ENCODE results near the gene NEUROD2. TPM values are rescaled to one million over a fixed set of nuclear protein-coding genes. Genes with fewer than 3 reads are reported as not detected.

Gene NEUROD2
- not detected in 2 replicates for total RNA-seq (2014; rRNA removed; shearing (Covaris generic))

DNA sequence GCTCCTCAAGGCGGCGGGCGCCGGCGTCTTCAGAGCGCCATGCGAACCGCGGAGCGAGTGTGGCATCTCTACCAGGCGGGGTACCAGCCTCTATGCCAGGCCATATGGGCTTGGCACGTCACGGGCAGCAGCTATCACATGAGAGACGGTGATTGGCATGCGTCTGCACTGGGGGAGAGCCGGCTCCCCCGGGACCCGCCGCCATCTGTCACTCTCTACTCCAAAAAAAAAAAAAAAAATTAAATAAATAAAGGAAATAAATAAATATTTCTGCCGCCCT is at the start of gene NEUROD2:
NEUROD2 (minus strand) TSS at position 70 of the 280 bp plus-strand sequence. CDS start 1,321 bp downstream, outside the sequence.
- no peak for DNase-seq (ENCODE audit: low spot score)

DNA sequence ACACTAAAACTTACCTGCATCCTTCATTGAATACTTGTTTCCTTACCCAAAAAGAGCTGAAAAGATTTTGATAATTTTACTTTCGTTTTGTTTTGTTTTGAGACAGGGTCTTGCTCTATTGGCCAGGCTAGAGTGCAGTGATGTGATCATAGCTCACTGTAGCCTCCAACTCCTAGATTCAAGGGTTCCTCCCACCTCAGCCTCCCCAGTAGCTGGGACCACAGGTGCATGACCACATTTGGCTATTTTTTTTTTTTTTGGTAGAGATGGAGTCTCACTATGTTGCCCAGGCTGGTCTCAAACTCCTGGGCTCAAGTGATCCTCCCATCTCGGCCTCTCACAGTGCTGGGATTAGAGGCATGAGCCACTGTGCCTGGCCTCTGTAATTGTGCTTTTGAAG is 47.4 kb upstream of the NEUROD2 start:
- no peak for DNase-seq (ENCODE audit: low spot score)

DNA sequence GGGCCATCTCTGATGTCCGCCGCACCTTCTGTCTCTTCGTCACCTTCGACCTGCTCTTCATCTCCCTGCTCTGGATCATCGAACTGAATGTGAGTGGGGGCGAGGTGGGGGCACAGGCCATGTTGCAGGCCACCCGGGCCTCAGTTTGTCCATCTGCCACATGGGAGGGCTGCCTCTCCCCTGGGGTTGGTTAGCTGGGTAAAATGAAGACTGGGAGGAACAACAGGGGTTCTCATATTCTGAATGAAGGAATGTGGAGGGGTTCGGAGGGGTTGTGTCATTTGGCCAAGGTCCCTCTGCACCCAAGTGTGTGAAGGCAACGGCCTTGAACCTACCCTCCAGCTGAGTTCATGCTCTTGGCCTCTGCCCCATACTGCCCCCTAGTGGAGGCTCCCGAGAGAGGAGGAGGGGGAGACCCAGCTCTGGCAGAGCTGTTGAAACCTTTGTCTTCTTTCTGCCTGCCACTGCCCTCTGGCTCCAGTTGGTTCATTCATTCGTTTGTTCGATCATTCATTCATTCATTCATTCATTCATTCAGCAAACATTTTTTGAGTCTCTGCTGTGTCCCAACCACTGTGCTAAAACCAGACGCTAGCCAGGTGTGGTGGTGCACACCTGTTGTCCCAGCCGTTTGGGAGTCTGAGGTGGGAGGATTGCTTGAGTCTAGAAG is 46.1 kb upstream of the NEUROD2 start:
- DNase-seq (ENCODE audit: low spot score) = peak; percentile 38

DNA sequence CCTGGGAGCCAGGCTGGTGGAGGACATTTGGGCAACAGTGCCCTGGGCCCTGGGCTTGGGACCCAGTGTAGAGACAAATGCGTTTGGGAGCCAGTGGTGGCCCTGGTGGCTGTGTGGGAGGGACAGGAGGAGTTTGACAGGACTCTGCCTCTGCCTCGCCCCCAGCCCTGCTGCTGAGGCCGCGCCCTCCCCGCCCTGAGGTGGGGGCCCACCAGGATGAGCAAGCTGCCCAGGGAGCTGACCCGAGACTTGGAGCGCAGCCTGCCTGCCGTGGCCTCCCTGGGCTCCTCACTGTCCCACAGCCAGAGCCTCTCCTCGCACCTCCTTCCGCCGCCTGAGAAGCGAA is 45.6 kb upstream of the NEUROD2 start:
- DNase-seq (ENCODE audit: low spot score) = no peak

DNA sequence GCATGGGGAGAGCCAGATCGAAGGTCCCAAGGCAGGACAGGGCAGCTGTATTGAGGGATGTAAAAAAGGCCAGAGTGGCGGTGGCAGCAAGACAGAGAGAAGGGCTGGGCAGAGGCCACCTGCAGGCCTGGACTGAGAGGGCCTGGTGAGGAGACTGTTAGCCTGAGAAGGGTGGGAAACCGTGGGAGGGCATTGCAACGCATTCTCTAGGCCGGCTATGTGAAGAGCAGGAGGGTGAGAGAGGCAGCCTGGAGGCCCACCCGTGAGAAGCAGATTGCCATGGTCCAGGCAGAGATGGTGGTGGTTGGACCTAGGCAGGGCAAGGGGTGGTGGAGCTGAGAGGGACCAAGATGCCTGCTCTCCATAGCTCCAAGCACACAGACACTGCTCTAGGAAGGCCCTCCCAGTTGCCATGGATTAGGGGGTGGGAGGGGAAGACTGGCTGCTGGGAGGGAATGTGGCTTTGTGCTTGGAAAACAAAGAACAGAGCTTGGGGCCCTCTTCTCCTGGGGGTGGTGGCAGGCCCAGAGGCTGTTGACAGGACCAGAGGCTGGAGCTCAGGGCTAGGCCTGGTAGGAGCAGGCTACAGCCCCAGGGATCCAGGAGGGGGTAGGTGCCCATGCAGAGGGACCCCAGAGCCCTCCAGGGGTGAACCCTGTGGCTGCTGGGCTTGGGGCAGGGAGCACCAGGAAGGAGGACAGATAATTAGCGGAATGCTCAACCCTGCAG is 45.0 kb upstream of the NEUROD2 start:
- no peak for DNase-seq (ENCODE audit: low spot score)

DNA sequence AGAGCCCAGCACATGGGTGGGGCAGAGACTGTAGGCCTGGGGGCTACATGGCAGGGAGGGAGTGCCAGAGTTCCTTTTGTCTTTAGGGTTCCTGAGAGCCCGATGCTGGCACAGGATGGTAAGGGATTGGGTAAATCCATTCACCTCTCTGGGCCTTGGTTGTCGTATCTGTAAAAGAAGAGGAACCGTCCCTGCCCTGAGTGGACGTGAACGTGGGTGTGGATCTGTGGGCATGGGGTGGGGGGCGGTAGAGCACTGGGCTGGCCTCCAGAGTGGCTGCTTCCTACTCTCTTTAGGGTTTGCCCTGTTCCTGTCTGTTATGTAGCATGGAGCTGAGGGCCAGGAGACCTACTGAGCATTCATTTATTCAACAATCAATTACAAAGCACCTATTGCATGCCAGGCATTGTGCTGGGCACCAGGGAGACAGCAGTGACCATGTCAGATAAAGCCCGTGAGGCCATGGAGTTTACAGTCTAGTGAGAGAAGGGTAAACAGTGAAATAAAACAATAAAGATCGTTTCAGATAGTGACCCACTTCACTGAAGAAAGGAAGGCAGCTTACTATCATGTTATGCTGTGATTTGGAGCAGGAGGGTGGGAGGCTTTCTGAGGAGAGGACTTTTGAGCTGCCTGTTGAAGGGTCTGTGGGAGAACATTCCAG is 44.3 kb upstream of the NEUROD2 start:
- no peak for DNase-seq (ENCODE audit: low spot score)

DNA sequence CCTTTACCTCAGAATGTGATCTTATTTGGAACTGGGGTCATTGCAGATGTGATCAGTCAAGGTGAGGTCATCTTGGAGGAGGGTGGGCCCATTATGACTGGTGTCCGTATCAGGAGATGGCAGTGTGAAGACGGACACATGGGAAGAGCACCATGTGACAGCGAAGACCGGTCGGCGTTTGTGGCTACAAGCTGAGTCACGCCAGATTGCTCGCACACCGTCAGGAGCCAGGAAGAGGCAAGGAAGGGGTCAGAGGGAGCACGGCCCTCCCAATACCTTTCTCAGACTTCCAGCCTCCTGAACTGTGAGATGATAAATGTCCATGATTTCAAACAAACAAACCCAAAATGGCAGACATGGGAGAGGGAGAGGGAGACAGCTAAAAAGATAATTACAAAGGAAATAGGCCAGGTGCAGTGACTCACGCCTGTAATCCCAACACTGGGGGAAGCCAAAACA is 42.4 kb upstream of the NEUROD2 start:
- DNase-seq (ENCODE audit: low spot score) = peak; percentile 94

DNA sequence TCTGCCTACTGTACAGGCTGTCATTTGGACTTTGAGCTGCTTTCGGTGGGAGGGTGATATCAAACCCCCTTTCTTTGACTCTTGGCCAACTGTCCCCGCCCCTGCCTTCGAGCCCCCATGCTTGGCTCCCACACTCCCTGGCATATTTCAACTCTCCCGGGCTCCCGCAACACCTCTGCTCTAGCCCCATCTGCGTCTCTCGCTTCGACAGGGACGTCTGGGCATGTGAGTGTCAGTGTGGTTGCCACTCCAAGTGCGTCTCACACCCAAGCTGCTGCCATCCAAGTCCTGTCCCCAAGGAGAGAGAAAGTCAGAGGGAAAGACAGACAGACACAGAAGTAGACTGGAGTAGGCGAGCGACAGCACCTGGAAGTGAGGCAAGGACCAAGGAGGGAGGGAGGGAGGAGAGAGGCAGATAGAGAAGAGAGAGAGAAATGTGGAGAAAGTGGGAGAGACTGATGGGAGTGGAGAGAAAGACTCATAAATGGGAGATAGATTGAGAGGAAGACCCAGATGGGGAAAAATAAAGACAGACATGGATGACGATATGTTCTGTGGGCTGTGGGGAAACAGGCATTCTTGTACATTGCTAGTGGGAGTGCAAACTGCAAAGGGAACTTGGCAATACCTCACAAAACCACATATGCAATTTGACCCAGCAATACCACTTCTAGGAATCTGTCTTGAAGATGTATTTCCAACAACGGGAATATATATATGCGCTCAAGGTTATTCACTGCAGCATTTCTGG is 41.1 kb upstream of the NEUROD2 start:
- no peak for DNase-seq (ENCODE audit: low spot score)

DNA sequence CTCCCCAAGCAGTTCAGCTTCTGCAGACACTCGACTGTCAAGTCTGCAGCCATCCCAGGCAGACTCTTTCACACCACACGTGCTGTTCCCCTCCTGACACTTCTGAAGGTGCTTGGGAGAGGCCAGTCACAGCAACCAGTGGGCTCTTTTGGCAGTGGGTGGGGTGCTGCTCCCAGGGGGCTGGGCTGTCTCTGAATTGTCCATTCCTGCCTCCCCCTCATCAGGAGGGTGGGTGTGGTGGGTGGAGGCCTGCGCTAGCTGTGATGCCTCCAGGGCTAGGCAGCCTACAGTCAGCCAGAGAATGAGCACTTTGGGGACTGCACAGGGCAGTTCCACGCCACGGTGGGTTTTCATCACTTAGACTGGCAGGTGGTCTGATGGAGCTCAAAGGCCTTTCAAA is 39.5 kb upstream of the NEUROD2 start:
- no peak for DNase-seq (ENCODE audit: low spot score)

DNA sequence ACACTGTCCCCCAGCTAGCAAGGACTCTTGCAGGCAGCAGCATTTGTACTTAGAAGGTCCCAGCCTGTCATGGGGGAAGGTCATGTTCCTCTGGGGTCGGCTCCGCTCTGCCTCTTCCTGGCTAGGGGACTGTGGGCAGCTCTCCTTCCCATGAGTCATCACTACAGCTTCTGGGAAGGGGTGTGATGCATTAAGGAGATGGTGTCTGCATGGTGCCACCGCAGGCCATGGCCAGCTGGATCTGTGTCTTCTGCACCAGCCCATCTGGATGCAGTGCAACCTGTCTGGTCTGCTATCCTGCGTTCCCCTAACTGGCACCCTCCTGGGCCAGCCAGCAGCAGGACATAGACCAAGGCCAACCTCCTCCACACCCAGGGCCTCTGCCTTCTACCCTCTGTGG is 35.6 kb upstream of the NEUROD2 start:
- peak; percentile 51 for DNase-seq (ENCODE audit: low spot score)

DNA sequence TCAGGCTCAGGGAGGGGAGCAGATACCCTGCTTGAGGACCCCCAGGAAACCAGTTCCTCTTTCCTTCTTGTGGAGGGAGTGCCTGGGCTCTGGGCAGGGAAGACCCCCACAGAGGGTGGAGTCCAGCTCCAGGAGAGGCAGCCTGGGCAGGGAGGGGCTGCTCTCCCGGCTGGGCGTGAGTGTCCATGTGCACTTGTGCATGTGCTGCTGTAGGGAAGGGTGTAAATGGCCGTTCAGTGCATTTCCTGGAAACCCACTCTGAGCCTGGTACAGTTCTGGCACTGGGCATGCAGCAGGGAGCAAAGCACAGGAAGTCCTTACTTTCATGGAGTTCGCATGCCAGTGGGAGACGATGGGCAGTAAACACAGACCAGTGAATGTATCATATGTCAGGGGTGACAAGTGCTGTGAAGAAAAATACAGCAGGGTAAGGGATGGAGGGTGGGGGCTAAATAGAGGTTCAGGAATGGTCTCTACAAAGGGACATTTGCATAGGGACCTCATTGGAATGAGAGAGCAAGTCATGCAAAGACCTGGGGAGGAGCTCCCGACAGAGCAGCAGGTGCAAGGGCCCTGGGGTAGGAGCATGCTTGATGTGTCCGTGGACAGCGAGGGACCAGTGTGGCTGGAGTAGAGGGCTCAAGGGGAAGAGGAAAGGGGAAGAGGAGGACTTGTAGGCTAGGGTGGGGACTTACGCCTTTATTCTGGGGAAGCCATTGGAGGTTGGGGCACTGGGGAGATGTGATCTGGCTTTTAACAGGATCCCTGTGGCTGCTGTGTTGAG is 34.8 kb upstream of the NEUROD2 start:
- no peak for DNase-seq (ENCODE audit: low spot score)

DNA sequence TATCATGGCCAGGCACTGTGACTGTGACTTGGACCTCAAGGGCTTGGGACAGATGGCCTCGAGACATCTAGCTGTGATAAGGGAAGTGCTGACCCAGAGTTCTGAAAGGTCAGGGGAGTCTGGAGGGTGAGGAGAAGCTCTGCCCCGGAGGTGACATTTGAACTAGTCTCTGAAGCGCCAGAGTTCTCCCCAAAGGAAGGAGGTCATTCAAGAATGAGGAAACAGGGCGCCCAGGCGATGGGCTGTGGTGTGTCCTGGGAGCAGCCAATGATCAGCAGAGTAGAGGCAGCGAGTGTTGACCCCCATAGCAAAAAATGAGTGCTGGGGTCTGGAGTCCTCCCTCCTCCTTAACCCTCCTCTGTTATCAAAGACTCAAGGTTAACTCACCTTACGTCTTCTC is 34.2 kb upstream of the NEUROD2 start:
- no peak for DNase-seq (ENCODE audit: low spot score)

DNA sequence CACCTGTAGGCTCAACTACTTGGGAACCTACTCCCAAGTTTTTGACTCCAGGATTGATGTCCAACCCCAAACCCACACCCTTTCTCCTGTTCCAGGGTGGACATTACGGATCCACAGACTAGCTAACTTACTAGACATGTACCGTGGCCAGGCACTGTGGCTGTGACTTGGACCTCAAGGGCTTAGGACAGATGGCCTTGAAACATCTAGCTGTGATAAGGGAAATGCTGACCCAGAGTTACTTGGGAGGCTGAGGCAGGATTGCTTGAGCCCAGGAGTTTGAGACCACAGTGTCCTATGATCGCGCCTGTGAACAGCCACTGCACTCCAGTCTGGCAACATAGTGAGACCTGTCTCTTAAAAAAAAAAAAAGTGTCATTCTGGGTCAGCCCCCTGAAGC is 33.4 kb upstream of the NEUROD2 start:
- DNase-seq (ENCODE audit: low spot score) = no peak

DNA sequence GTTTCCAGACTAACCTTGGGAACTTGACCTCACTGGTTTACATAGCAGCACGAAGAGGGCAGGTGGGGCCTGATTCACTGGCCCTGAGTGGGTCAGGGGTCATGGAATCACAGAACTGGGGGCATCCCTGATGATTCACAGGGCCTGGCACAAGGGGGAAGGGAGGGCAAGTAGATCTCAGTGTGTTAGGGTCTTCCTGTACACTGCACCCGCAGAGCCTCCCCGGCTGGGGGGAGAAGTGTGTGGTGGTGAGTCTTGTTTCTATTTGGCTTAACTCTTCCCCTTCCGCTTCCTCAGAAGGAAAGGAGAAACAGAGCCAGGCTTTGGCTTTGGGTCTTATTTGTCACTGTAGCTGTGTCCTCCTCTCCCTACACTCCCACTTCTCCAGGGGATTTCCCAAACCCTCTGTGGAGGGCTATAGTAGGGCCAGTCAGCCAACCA is 32.9 kb upstream of the NEUROD2 start:
- DNase-seq (ENCODE audit: low spot score) = no peak

DNA sequence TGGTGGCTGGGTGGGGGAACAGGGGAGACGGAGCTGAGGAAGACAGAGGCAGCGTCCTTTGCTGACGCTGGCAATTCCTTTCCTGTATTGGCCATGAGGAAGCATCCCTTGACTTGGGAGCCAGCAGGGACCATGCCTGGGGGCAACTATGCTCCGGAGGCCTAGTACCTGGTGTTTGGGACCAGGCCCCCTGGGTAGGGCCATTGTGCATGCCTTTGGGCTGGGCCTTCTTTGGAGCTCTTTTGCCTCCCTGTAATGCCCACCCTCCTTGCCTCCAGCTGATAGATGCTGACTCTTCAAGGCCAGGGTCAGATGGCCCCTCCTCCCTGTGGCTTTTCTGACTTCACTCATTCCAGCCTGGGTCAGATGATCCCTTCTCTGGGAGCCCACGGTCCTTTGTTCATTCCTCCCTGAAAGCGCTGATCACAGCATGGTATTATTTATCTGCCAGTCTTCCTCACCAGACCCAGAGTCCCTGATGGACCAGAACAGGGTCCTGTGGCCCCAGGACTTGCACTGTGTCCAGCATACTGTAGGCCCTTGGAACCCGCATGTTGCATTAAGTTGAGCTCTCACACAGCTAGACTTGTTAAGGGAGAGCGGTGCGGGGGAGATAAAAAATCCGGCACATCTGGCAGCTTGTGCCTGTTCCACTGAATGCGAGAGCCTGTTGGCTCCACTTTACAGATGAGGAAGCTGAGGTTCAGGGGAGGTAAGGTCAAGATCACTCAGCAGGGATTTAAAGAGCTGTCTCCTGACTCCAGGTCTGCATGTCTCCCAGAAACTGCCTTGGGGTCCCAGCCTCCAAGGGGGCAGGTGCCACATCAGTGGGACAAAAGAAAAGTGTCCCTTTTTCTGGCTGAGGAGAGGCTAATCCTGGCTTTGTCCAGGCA is 32.1 kb upstream of the NEUROD2 start:
- DNase-seq (ENCODE audit: low spot score) = no peak

DNA sequence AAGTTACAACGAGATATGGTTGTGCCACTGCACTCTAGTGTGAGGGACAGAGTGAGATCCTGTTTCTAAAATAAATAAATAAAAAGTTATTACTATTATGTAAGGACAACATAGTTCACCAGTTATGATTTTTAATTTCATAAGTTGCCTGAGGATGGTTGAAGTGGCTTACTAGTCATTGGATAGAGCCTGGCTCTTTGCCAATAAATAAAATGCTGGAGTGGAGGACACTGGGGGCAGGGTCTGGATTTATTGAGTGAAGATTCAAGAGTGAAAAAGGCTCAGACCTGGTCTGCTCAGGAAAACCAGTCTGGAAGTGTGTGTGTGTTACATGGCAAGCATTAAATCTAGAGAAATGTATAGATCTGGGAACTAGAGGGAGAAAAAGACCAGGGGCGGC is 31.3 kb upstream of the NEUROD2 start:
- DNase-seq (ENCODE audit: low spot score) = no peak

DNA sequence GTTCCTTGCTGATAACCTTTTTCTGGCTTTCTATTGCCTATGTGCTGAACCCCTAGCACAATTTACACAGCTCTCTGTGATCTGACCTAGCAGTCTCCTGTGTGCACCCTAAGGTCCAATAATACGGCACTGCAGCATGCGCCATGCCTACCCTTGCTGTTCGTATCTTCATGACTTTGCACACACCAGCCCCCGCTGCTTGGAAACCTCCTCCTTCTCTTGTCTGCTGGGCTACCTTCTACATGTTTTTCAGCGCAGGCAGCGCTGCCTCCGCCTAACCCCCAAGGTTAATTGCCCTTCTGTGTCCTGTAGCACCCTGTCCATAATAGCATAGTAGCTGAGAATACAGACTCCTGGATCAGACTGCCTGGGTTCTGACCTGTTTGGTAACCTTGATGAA is 30.6 kb upstream of the NEUROD2 start:
- no peak for DNase-seq (ENCODE audit: low spot score)

DNA sequence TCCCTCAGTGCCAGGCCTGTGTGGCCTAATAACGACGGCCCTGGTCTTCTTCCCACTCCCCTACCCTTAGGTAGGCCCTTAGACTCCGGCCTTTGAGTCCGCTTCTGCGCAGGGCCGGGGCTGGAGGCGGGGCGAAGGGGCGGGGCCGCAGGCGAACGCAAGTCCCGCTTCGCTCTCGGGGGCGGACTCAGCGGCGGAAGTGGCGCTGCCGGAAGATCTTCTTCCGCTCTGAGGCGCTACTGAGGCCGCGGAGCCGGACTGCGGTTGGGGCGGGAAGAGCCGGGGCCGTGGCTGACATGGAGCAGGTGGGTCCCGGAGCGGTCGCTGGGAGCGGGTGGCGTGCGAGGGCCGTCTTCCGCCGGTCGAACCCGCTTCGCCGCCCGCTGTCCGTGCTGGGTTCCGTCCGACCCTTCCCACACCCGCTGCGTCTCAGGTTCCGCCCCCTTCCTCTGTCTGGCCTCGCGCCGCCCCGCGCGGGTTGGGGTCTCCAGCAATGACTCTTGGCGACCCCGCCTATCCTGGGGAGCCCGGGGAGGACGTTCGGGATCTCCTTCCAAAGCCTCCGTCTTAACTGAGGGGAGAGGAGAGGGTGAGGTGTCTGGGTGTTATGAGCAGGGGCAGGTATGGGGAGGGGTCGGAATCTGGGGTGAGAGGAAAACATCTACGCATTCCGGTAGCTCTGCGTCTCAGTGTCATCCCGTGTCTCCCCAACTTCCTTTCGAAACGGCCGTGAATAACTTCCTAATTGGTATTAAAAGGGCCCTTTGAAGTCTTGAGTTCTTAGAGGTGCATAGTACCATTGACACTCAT is 29.4 kb upstream of the NEUROD2 start, which contains the start of gene STARD3:
STARD3 (plus strand) TSS at position 218 of the 810 bp plus-strand sequence. CDS start 16,388 bp downstream, outside the sequence.
- peak; percentile 76 for DNase-seq (ENCODE audit: low spot score)

DNA sequence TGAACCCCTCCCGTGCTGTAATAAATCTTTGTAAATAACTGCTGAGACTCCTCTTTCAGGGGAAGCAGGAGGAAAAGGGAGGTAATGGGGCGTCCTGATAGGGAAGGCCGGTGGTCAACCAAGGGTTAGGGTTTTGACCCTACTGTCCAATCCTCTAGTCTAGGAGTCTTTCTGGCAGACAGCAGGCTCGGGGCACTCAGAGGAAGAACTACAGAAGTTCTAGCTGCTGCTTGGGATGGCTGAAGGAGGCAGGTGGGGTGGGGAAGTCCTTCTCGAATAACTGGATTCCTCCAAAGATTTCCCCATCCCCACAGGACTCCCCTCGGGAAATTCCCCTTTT is 28.8 kb upstream of the NEUROD2 start:
- no peak for DNase-seq (ENCODE audit: low spot score)
